Loucy (cell line): Measurements from ENCODE around the gene ASPSCR1.

Experiments used
- H2AFZ ChIP-seq: fragments of 200-600 bp; sonication (generic); 2 replicates; pipeline ENCODE4 v1.6.0; 2016; ENCODE audit warnings: antibody characterized with exemption, mild to moderate bottlenecking, low read length, moderate library complexity
- H3F3A ChIP-seq: fragments of 200-600 bp; 2 replicates; pipeline ENCODE4 v1.6.0; 2016; ENCODE audit warnings: antibody characterized with exemption, low read depth, mild to moderate bottlenecking
- H3K27me3 ChIP-seq: fragments of 200-600 bp; sonication (generic); 2 replicates; pipeline ENCODE4 v1.6.1; 2014; ENCODE audit warnings: low read length, mild to moderate bottlenecking; ENCODE audit not compliant: insufficient read depth, poor library complexity, severe bottlenecking
- H3K36me3 ChIP-seq: fragments of 200-600 bp; sonication (generic); 2 replicates; pipeline ENCODE4 v1.6.1; 2016; ENCODE audit warnings: low read length; ENCODE audit not compliant: insufficient read depth
- H3K4me1 ChIP-seq: fragments of 200-600 bp; sonication (generic); 2 replicates; pipeline ENCODE4 v1.5.1; 2014; ENCODE audit warnings: low read length, mild to moderate bottlenecking; ENCODE audit not compliant: insufficient read depth, poor library complexity, severe bottlenecking
- H3K4me2 ChIP-seq: fragments of 200-600 bp; sonication (generic); 2 replicates; pipeline ENCODE4 v1.6.0; 2014; ENCODE audit warnings: antibody characterized with exemption, low read length, low read depth, mild to moderate bottlenecking; ENCODE audit not compliant: poor library complexity, severe bottlenecking
- H3K4me3 ChIP-seq: fragments of 200-600 bp; sonication (generic); 2 replicates; pipeline ENCODE4 v1.5.1; 2014; ENCODE audit warnings: low read length, mild to moderate bottlenecking, mixed read lengths; ENCODE audit not compliant: poor library complexity, severe bottlenecking
- H3K79me2 ChIP-seq: fragments of 200-600 bp; sonication (generic); 2 replicates; pipeline ENCODE4 v1.6.1; 2014; ENCODE audit warnings: low read length; ENCODE audit not compliant: insufficient read depth
- H3K9ac ChIP-seq: fragments of 200-600 bp; sonication (generic); 2 replicates; pipeline ENCODE4 v1.6.0; 2014; ENCODE audit warnings: mild to moderate bottlenecking, low read depth, low read length, moderate library complexity; ENCODE audit not compliant: poor library complexity, severe bottlenecking
- H3K9me2 ChIP-seq: fragments of 200-600 bp; sonication (generic); replicated peaks from 2 replicates; pipeline ENCODE4 v1.6.1; 2016; ENCODE audit warnings: low read depth, low read length, mixed read lengths
- H3K9me3 ChIP-seq: fragments of 200-600 bp; sonication (generic); 2 replicates; pipeline ENCODE4 v1.6.1; 2014; ENCODE audit warnings: mild to moderate bottlenecking, antibody characterized with exemption, low read length, low read depth; ENCODE audit not compliant: insufficient read depth
- H4K20me1 ChIP-seq: fragments of 200-600 bp; sonication (generic); 2 replicates; pipeline ENCODE4 v1.6.0; 2014; ENCODE audit warnings: antibody characterized with exemption, low read length, mild to moderate bottlenecking; ENCODE audit not compliant: insufficient read depth, poor library complexity, severe bottlenecking
- CTCF ChIP-seq: fragments of 200-600 bp; sonication (generic); conservative IDR thresholded peaks from 2 replicates; pipeline ENCODE4 v1.5.1; 2014; ENCODE audit warnings: mild to moderate bottlenecking, antibody characterized with exemption, low read length
- EZH2phosphoT487 ChIP-seq: fragments of 200-600 bp; IDR thresholded peaks from 2 replicates; pipeline ENCODE4 v1.6.1; 2018; ENCODE audit warnings: antibody characterized with exemption, mild to moderate bottlenecking, moderate library complexity, borderline replicate concordance

ASPSCR1 gene

GRCh38 chr17:82062076-82062983, 84.9 kb downstream of the ASPSCR1 start:
- peaks cover 4% of the 10 kb centered on the region for H4K20me1 ChIP-seq
- no peaks in the 10 kb centered on the region for H3K9me3 ChIP-seq
- no peak overlapping the region for H3K4me3 ChIP-seq
- no peak overlapping the region for H3K4me2 ChIP-seq
- peaks cover 14% of the 10 kb centered on the region for H3K4me1 ChIP-seq
- H3F3A ChIP-seq: no peaks in the 10 kb centered on the region
- no peaks in the 10 kb centered on the region for H3K9me2 ChIP-seq
- peaks cover 21% of the 10 kb centered on the region for H3K79me2 ChIP-seq
- H2AFZ ChIP-seq: no peak overlapping the region
- no peaks in the 10 kb centered on the region for H3K27me3 ChIP-seq
- TF ChIP-seq CTCF (no peak), EZH2phosphoT487 (no peak)
- no peak overlapping the region for H3K9ac ChIP-seq
- peaks cover 20% of the 10 kb centered on the region; the same call in 1 of the 2 replicates for H3K36me3 ChIP-seq

GRCh38 chr17:82062984-82063368, 85.5 kb downstream of the ASPSCR1 start:
- peaks cover 14% of the 10 kb centered on the region for H3K4me1 ChIP-seq

More at GRCh38 chr17:82062984-82063368, 85.5 kb downstream of the ASPSCR1 start:
- Histone ChIP-seq H3K79me2 (peaks cover 21% of the 10 kb centered on the region), H3K4me2 (no peak overlapping the region), H3K9ac (no peak overlapping the region), H3K9me2 (no peaks in the 10 kb centered on the region), H3F3A (no peaks in the 10 kb centered on the region), H3K27me3 (no peaks in the 10 kb centered on the region), H2AFZ (no peak overlapping the region), H3K36me3 (peaks cover 14% of the 10 kb centered on the region; the same call in 1 of the 2 replicates), H3K9me3 (no peaks in the 10 kb centered on the region), H4K20me1 (peaks cover 4% of the 10 kb centered on the region), H3K4me3 (no peak overlapping the region)
- TF ChIP-seq EZH2phosphoT487 (no peak), CTCF (no peak)
